Endothelial cell of umbilical vein (primary cell): ENCODE measurements around the gene WNT7B. TPM values are rescaled to one million over a fixed set of nuclear protein-coding genes. Genes with fewer than 3 reads are reported as not detected.

Experiments used
- BruUV-seq: library from RNA; stranded (reverse); fragments of 400-500 nt; replicated peaks from 2 replicates; lab custom pipeline; 2021; lab: Mats Ljungman, UMichigan
- CTCF ChIA-PET: fragments of 300-600, 350-600 bp; sonication (Branson Sonifier 250); formaldehyde crosslinking; loops from one replicate; lab custom pipeline; 2021; ENCODE audit warnings: antibody characterized with exemption, inconsistent platforms; lab: Charles Lee
- POLR2A ChIA-PET: fragments of 300-600, 350-600 bp; sonication (Branson Sonifier 250); formaldehyde crosslinking; loops from one replicate; lab custom pipeline; 2021; ENCODE audit warnings: antibody characterized with exemption, inconsistent platforms; lab: Charles Lee
- DNase-seq: peaks from one replicate; pipeline ENCODE4 v3.0.0-alpha.2; 2011; ENCODE audit warnings: low read depth, low spot score
- FAIRE-seq: peaks from 2 replicates; lab custom pipeline; 2011; peaks lifted over from hg19 to GRCh38; lab: Jason Lieb, UNC
- H2AFZ ChIP-seq: 2 replicates; pipeline ENCODE4 v1.6.0; 2012; ENCODE audit warnings: low read depth, low read length, control low read depth, inconsistent platforms
- H3K27ac ChIP-seq: 2 replicates; pipeline ENCODE4 v1.5.1; 2011; ENCODE audit warnings: low read depth, mild to moderate bottlenecking, control low read depth, low read length, moderate library complexity; ENCODE audit not compliant: insufficient read depth
- H3K27me3 ChIP-seq, 2 experiments: 2 replicates each; pipeline versions ENCODE4 v1.6.0 to v1.6.1; 2011; ENCODE audit warnings: low read length in 2 of 2, mixed read lengths in 1 of 2; ENCODE audit not compliant: control insufficient read depth in 2 of 2, insufficient read depth in 2 of 2
- H3K36me3 ChIP-seq, 2 experiments: 2 replicates in 1 of 2; 3 replicates in 1 of 2; pipeline ENCODE4 v1.5.1; 2011; ENCODE audit warnings: low read length in 2 of 2, mild to moderate bottlenecking in 1 of 2, moderate library complexity in 1 of 2; ENCODE audit not compliant: control insufficient read depth in 2 of 2, insufficient read depth in 2 of 2; ENCODE audit errors: extremely low read depth in 1 of 2
- H3K4me1 ChIP-seq: 3 replicates; pipeline ENCODE4 v1.5.1; 2011; ENCODE audit warnings: mild to moderate bottlenecking, low read length; ENCODE audit not compliant: control insufficient read depth, insufficient read depth; ENCODE audit errors: extremely low read depth
- H3K4me2 ChIP-seq: 2 replicates; pipeline ENCODE4 v1.6.1; 2011; ENCODE audit warnings: low read length, control low read depth, mixed read lengths; ENCODE audit not compliant: insufficient read depth
- H3K4me3 ChIP-seq, 3 experiments: fragments of 200-600 bp in 1 of 3; sonication (generic), shearing (Covaris generic) in 1 of 3; replicated peaks in 1 of 3; 2 replicates each; pipeline ENCODE4 v1.5.1; 2011 to 2016; ENCODE audit warnings: control low read depth in 3 of 3, low read length in 3 of 3, mild to moderate bottlenecking in 2 of 3, inconsistent platforms in 1 of 3, low read depth in 1 of 3, moderate library complexity in 1 of 3; ENCODE audit not compliant: insufficient read depth in 1 of 3
- H3K79me2 ChIP-seq: 2 replicates; pipeline ENCODE4 v1.6.0; 2012; ENCODE audit warnings: low read length, inconsistent platforms; ENCODE audit not compliant: control insufficient read depth, insufficient read depth
- H3K9ac ChIP-seq: replicated peaks from 2 replicates; pipeline ENCODE3; 2011; ENCODE audit warnings: low read length, control low read depth; ENCODE audit not compliant: insufficient read depth; ENCODE audit errors: extremely low read depth
- H3K9me1 ChIP-seq: replicated peaks from 3 replicates; pipeline ENCODE4 v1.6.0; 2011; ENCODE audit warnings: mild to moderate bottlenecking, low read length; ENCODE audit not compliant: control insufficient read depth, insufficient read depth; ENCODE audit errors: extremely low read depth
- H3K9me3 ChIP-seq: replicated peaks from 2 replicates; pipeline ENCODE4 v1.5.1; 2012; ENCODE audit warnings: low read length, inconsistent platforms; ENCODE audit not compliant: control insufficient read depth, insufficient read depth
- H4K20me1 ChIP-seq: replicated peaks from 2 replicates; pipeline ENCODE3; 2011; ENCODE audit warnings: mild to moderate bottlenecking, low read length; ENCODE audit not compliant: control insufficient read depth, insufficient read depth; ENCODE audit errors: extremely low read depth
- CTCF ChIP-seq, 2 donors: IDR thresholded peaks; 1 replicate in 1 of 2; 2 replicates in 1 of 2; pipeline ENCODE4 v1.5.1; 2011; ENCODE audit warnings: low read length in 2 of 2, mild to moderate bottlenecking in 2 of 2, moderate library complexity in 2 of 2, control low read depth in 1 of 2, inconsistent platforms in 1 of 2, low read depth in 1 of 2; ENCODE audit not compliant: insufficient read depth in 1 of 2; ENCODE audit errors: extremely low read depth in 1 of 2
- EZH2 ChIP-seq: IDR thresholded peaks from 2 replicates; pipeline ENCODE4 v1.6.1; 2012; ENCODE audit warnings: borderline replicate concordance, low read depth, mild to moderate bottlenecking, moderate library complexity, low read length, inconsistent platforms; ENCODE audit not compliant: severe bottlenecking
- FOS ChIP-seq: IDR thresholded peaks from 2 replicates; pipeline ENCODE4 v1.6.1; 2011; ENCODE audit warnings: mild to moderate bottlenecking, low read length, moderate library complexity, borderline replicate concordance; ENCODE audit not compliant: insufficient read depth
- GATA2 ChIP-seq: IDR thresholded peaks from 2 replicates; pipeline ENCODE4 v1.7.0; 2011; ENCODE audit warnings: low read depth, mild to moderate bottlenecking, moderate library complexity, mixed read lengths, low read length; ENCODE audit not compliant: insufficient read length, insufficient read depth
- JUN ChIP-seq: IDR thresholded peaks from 2 replicates; pipeline ENCODE4 v1.6.1; 2011; ENCODE audit warnings: borderline replicate concordance, low read depth; ENCODE audit not compliant: insufficient read length, insufficient read depth
- MAX ChIP-seq: IDR thresholded peaks from 2 replicates; pipeline ENCODE4 v1.6.1; 2011; ENCODE audit not compliant: insufficient read depth, insufficient read length
- MYC ChIP-seq: IDR thresholded peaks from one replicate; pipeline ENCODE4 v1.6.1; 2011; ENCODE audit warnings: mild to moderate bottlenecking, low read depth, low read length
- POLR2A ChIP-seq: IDR thresholded peaks from 2 replicates; pipeline ENCODE4 v1.6.1; 2012; ENCODE audit warnings: low read depth, mild to moderate bottlenecking, control low read depth, low read length
- POLR2AphosphoS5 ChIP-seq: IDR thresholded peaks from 2 replicates; pipeline ENCODE4 v1.6.1; 2012; ENCODE audit warnings: low read depth, mild to moderate bottlenecking, control low read depth, low read length, moderate library complexity; ENCODE audit not compliant: insufficient read depth
- dilution Hi-C: fragments of 300-500 bp; cut with MboI; formaldehyde crosslinking; loops from one replicate; pipeline ENCODE4 v1.15.0; 2019; ENCODE audit warnings: low sequenced_read_pairs; ENCODE audit not compliant: extremely low pct_ligation_motif_present
- intact Hi-C: fragments of 100-400 bp; cut with micrococcal nuclease; formaldehyde crosslinking; loops from one replicate; pipeline ENCODE4 v1.10.0; 2022
- polyA plus RNA-seq, 4 experiments: library from polyadenylated mRNA; depleted of rRNA in 3 of 4; stranded (reverse) in 3 of 4; unstranded in 1 of 4; fragments of >200 nt; gene quantifications; 2 replicates each; pipeline versions ENCODE4 v1.2.1 to v1.2.3, GENCODE V29; 2011 to 2012; ENCODE audit warnings: missing spikeins in 1 of 4
- total RNA-seq: library from RNA; stranded (reverse); gene quantifications from 2 replicates; pipeline ENCODE4 v1.2.3, GENCODE V29; 2021

Gene WNT7B
- total and polyA plus RNA-seq, 2 donors (not counting 3 experiments of a cell fraction or from before 2014, with no cell fraction given), result not detected

- FAIRE-seq (no peak), DNase-seq (no peak)
- BruUV-seq, result no TSS peak
- ChIA-PET POLR2A (no interaction called here), CTCF (no interaction called here)
- H4K20me1 ChIP-seq, result no peaks in the 10 kb centered on the region
- no peaks in the 10 kb centered on the region for H3K9me1 ChIP-seq
- no peak overlapping the region for H2AFZ ChIP-seq
- H3K9me3 ChIP-seq, result no peaks in the 10 kb centered on the region
- H3K79me2 ChIP-seq, result no peaks in the 10 kb centered on the region
- no peaks in the 10 kb centered on the region for H3K27me3 ChIP-seq
- H3K4me1 ChIP-seq, result no peaks in the 10 kb centered on the region
- no peak overlapping the region for H3K4me2 ChIP-seq
- TF ChIP-seq JUN, result no peak
- TF ChIP-seq FOS, result no peak
- no peak for TF ChIP-seq CTCF (IDR thresholded peaks at IDR 0.05; ENCODE audit: extremely low read depth in 1 of 2, insufficient read depth in 1 of 2, low read depth in 1 of 2, low read length in 2 of 2)
- no peak for TF ChIP-seq MAX
- no peak for TF ChIP-seq GATA2
- no peak for TF ChIP-seq POLR2AphosphoS5
- no peak for TF ChIP-seq EZH2
- no peak for TF ChIP-seq MYC
- no peak for TF ChIP-seq POLR2A
- dilution Hi-C loops, result no loop called here
- no peak overlapping the region for H3K27ac ChIP-seq
- no peak overlapping the region for H3K4me3 ChIP-seq
- no peak overlapping the region for H3K9ac ChIP-seq
- intact Hi-C loops, result no loop called here
- H3K36me3 ChIP-seq, result no peaks in the 10 kb centered on the region
Observed at GRCh38 chr22:45917146-45917545, 59.8 kb downstream of the WNT7B start.
